CD4-positive, alpha-beta T cell treated with Interferon alpha-2 for 1 hour (primary cell): ENCODE results near the gene POPDC3.
"Not testable (repeated sequence)": the region's sequence is repeated elsewhere in the genome, so short reads cannot be mapped to it uniquely, and the experiment has no call there.

Source experiments
- DNase-seq, 2 donors: peaks; one replicate each; pipeline ENCODE4 v3.0.0-alpha.2; 2020 to 2022

POPDC3 gene

DNA sequence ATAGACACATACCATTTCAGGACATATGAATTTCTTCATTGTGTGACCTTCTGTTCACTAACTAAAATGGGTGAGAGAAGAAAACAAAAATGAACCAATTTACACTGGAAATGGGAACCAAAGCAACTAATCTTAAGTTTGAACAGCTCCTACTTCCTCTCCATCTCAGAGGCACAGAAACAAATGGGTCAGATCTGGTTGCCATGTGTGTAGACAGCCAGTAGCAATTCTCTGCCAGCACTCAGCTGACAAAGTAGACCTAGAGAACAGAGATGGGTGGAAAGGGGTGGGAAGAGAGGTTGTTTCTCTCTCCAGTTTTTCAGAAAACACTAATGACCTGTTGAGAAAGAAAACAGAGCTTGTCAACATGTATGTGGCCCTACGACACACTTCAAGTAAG, 14.3 kb upstream of the POPDC3 start:
- no peak for DNase-seq

DNA sequence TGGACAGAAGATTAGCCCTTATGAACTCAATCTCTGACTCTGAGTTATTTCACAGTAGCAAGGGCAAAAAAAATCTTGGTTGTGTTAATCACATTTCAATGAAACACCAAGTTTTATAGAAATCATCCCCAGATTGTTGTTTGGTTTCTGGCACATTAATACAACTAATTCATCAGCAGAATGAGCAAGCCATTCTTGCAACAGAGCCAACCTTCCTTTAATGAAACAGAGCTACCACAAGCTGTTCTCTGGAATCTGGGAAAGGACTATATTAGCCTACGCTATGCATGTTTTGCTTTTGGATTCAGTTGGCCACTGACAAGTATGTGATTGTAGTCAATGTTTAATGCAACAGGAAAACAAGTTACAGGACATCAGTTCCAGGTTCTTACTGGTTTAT, 13.8 kb upstream of the POPDC3 start:
- DNase-seq = no peak

DNA sequence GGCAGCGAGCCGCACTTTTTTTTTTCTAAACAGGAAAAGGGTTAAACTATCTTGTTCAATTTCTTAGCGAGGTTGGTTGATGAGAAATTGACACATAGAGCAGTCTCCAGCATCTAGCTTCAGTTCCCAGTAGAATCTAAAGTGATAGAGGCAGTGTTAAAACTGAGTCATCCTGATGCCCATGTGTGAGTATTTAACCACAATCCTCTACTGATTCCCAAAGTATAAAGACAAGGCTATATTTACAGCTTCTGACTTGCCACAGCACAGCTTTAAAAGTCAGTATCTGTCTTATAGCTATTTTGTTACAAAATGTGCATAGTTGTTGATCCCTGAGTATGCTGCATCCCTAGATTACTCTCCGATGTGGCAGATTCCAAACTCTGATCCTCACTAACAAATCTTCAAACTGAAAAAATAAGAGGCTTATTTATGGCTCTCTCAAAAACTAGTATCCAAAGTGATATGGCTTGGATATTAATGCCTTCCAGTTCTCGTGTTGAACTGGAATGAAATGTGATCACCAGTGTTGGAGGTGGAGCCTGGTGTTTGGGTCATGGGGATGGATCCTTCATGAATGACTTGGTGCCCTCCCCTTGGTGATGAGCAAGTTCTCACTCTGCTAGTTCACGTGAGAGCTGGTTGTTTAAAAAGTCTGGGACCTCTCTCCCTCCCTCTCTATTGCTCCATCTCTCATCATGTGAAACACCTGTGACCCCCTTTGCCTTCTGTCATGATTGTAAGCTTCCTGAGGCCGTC, 13.1 kb upstream of the POPDC3 start:
- DNase-seq = no peak

DNA sequence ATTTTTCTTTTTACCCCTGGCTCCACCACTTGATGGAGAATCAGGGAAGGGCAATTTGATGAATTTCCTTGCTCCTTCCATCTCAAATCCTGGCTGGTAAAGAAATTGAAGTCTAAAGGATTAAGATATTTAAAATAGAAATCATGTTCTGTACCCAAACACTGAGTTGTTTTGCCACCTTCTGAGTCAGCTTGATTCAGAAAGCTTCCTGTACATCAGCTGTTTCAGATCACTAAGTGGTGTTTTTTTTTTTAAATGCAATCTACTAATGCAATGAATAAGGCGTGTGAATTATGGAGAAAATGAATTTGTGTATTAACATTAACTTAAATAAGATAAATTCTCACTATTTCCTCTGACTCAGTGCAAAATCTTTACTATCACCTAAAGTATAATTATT, 11.5 kb upstream of the POPDC3 start:
- DNase-seq = no peak

DNA sequence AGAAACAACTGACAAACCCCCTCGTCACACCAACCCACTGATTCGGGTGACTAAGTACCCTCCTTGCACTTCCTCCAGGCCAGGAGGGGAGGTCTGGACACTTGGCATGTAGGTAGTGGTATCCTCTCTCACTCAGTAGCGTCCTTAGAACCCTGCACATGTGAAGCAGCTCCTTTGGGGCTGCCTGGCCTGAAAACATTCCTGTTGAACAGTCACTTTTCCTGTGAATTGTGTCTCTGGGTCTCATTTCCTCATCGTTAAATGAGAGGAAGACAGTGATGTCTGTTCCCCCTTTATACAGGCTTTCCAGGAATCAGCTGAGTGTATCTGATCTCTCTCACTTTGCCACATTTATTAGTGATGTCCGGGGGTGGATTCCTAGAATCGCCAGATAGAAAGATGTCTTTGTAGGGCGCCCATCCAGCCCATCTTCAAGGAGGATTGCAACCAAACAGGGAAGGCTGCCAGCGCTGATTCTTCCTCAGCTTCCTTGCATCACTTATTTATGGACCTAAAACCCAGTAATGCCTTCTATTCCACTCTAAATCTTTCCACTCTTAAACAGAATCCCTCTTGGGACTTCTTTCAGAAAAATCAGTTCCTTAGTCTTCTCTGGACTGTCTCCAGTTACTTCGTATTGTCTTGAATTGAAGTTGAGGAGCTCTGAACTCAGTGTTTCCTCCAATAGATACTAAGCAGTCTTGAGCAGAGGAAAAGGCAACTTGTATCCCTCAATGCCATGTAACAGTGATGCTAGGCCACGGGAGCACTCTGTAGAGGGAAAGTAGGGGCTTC, 9.4 kb upstream of the POPDC3 start:
- no peak for DNase-seq

DNA sequence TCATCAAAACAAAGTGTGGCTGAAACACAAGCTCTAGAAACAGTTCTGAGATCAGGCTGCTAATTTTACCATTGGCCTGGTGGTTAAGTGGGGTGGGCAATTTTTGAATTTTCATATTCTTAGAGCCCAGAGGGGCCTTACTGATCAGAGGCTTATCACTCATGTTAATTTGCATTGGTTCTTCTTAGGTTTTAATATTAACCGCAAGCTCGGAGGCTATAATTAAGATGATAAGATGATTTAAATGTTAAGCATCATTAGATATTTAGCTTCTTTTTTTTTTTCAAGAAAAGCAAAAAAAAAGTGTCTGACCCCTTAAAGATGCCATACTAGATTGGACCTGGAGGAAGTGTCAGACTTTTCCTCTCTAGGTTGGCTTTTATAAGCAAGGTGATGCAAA, 8.4 kb upstream of the POPDC3 start:
- no peak for DNase-seq

DNA sequence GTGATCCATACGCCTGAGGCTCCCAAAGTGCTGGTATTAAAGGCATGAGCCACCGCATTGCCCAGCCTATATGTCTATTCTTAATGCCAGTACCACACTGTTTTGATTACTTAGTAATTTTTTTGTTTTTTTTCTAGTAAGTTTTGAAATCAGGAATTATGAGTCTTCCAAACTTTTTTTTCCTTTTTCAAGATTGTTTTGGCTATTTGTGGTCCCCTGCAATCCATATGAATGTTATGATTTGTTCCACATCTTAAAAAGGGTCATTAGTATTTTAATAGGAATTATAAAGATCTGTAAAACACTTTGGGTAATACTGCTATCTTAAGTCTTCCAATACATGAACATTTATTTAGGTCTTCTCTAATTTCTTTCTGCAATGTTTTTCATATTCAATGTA, 6.8 kb upstream of the POPDC3 start:
- DNase-seq = no peak

DNA sequence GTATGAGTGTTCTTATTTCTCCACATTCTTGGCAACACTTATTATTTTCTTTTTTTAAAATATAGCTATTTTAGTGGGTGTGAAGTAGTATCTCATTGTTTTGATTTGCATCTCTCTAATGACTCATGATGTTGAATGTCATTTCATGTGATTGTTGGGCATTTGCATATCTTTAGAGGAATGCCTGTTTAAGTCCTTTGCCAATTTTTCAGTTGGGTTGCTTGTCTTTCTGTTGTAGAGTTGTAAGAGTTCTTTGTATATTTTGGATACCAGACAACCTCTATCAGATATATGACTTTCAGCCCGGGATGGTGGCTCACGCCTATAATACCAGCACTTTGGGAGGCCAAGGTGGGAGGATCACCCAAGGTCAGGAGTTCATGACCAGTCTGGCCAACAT, 5.1 kb upstream of the POPDC3 start:
- no peak for DNase-seq

DNA sequence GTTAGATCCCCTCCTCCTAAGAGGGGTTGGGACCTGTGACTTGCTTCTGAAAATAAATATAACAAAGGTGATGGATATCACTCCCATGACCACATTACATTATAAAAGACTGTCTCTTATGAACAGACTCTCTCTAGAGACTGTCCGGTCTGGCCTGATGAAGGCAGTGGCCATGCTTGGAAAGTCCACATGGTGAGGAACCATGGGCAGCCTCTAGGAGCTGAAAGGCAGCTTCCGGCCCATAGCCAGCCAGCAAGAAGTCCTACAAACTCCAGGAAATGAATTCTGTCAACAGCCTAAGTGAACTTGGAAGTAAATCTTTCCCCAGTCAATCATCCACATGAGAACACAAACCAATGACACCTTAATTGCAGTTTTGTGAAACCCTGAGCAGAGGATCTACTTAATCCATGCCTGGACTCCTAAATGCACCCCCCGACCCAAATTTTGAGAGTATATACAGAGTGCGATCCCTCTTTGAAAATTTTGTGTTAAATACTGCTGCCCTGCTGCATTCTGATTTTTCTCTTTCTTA, 2.2 kb upstream of the POPDC3 start:
- DNase-seq = no peak

DNA sequence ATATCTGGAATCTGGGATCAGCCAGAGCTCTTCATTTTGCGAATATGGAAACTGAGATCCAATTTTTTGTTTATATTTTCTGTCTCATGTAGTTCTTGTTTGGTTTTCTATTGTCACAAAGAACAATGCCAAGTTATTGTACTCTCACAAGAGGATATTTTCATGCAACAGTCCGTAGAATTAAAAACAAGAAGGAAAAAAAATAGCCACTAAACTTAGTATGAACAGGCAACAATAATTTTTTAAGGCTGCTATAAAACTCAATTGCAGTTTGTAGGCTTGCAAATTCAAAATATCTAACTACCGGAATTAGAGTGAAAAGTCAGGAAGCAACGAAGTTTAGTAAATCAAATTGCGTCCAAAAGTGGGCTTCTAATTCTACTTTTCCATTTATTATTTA, 1.2 kb downstream of the POPDC3 start:
- DNase-seq = no peak

DNA sequence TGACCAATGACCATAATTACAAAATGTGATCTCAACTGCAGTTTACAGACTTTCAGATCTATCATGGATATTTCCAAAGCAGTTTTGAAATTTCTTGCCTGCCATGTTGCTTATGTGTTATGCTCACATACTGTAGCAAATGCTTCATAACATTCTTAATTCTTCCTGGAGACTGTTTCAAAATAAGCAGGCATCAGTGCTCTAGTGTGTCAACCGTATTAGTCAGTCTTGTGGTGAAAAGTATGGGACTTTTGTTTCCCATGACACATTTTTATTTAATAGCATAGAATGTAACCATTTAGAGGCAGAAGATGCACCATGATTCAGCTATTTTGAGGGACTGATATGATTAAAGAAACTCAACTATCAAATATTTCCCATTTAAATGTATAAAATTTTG, 1.7 kb downstream of the POPDC3 start:
- no peak for DNase-seq

DNA sequence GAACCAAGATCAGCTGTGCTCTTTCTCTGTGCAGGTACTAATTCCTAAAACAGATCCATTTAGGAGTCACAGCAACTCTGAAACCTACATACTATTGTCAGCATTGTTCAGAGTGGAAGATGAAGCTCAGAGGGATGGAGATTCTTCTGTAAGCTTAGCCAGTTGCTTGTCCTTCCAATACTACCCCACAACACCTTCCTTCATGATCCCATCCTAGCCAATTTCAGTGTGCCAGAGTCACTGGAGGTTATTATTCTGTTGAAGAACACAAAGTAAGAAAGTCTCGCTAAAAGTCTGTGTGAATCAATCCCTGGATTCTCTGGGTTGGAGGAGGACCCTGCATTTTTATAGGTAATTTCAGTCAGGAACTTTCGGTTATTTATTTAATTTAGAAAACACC, 2.3 kb downstream of the POPDC3 start:
- DNase-seq = no peak

DNA sequence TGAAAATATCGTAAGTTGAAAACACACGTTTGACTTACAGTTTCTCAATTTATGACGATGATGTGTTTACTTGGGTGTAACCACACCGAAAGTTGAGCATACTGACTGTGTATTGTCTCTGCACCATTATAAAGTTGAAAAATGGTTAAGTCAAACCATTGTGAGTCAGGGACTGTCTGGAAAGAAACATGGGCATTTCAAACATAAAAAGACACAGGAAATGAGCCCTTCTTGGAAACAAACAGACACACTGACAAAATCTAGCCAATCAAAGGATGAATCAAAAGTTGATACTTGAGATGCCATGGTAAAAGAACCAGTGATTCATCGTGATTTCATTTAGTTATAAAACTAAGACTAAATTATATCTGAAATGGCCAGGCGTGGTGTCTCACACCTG, 5.3 kb downstream of the POPDC3 start:
- DNase-seq = no peak

DNA sequence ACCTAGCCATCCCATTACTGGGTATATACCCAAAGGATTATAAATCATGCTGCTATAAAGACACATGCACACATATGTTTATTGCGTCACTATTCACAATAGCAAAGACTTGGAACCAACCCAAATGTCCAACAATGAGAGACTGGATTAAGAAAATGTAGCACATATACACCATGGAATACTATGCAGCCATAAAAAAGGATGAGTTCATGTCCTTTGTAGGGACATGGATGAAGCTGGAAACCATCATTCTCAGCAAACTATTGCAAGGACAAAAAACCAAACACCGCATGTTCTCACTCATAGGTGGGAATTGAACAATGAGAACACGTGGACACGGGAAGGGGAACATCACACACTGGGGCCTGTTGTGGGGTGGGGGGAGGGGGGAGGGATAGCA, 7.3 kb downstream of the POPDC3 start:
- DNase-seq = not testable (repeated sequence)

DNA sequence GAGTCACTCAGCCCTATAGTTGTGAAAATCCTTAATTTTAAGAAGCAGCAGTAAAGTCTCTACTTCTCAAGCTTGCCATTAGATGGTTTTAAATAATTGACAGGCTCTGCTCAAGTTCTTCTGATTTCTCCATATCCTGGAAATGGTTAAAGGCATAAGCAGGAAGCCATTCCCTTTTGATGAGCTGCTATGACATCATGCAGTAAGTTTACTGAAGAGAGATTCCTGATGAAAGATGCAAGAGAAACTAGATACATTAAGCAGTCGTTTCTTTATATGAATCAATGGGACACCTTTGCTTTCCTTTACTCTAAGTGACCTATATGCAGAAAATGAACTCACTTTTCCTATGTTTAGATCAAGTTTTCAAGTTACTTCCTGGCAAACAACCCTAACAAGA, 9.8 kb downstream of the POPDC3 start:
- DNase-seq = no peak

DNA sequence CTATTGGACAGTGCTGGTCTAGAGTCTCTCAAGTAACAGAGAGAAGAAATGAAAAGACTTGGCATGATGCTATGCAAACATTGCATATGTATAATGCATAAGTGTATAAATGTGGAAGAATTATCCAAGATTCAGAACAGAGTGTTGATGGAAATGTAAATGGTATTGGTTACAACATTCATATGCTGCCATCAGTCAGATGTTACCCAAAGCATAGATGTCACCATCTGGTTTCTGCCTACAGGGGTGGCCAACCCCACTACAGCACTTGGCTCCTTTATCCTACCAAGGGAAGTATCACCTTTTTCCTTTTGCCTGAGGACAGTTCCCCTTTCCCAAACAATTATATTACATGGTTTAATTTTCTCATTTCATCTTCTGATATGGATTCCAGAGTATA, 11.9 kb downstream of the POPDC3 start:
- DNase-seq = no peak

DNA sequence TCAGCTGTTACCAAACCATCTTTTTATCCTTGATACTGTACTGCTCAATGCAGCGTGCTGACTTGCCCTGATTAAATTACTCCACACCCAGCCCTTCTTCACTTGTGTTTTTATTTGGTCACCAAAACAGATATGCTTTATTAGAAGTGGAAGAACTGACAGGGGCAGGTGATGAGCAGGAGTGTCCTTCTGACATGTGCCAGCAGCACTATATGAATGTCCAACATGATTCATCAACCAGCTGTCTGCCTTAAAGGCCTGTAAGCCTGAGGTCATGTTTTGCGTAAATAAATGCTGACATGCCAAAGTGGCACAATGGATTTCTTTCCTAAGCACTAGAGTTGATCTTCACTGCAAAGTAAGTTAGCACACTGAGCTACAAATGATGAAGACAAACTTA, 15.4 kb downstream of the POPDC3 start:
- DNase-seq = no peak

DNA sequence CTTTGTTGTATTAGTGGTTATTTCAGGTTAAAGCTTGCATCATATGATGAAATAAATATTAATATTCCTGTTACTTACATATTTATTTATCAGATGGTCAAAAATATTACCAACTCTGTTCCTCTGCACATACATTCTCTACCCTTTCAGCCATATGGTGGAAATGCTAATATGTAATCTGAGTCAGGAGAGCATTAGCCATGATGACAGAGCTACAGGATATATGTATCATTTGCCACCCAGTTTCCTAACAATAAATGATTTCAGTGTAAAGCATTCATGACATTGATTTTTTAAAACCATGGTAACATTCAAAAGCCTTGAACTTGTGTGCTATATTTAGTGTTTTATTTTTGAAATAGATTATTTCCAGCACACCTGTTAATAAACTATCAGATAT, 16.6 kb downstream of the POPDC3 start:
- DNase-seq = no peak

DNA sequence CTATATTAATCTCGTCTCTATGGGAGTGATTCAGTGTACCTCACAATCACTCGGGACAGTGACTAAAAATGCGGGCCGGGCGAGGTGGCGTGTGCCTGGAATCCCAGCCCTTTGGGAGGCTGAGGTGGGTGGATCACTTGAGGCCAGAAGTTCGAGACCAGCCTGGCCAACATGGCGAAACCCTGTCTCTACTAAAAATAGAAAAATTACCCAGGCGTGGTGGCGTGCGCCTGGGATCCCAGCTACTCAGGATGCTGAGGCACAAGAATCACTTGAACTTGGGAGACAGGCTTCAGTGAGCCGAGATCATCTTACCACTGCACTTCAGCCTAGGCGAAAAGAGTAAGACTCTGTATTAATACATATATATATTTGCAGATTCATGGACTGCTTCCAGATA, 17.4 kb downstream of the POPDC3 start:
- DNase-seq = no peak

DNA sequence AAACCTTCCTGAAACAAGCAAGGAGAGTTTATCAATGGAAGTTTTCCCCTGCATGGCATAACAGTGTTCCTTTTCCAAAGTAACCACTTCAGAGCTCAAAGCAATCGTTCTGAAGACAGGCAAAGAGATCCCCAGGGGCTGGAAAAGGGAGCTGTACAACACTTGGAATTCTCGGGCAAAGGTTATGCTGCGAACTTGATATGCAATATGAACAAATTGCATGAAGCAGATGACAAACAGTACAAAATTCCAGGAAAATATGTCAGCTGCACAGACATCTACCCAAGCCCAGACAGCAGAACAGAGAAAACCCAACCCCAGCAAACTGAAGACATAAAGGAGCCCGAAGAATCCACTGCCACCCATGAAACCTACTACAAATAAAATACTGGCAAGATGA, 18.4 kb downstream of the POPDC3 start:
- DNase-seq = no peak

DNA sequence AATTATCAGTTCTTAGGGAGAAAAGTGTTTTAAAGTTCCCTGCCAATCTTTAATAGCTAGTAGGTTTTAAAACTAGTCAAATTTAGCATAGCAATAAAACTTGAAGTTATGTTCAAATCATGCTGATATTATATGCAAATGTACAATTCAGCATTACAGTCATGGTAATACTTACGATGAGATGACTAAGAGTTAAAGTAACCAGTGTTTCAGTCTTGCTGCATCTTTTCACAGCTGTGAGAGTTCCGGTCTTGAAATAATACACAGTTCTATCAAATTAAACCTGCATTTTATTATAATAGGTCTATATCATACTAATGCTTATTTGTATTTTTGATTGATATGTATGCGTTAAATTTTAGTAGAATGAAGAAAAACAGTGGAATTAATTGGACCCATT, 26.1 kb downstream of the POPDC3 start:
- no peak for DNase-seq

DNA sequence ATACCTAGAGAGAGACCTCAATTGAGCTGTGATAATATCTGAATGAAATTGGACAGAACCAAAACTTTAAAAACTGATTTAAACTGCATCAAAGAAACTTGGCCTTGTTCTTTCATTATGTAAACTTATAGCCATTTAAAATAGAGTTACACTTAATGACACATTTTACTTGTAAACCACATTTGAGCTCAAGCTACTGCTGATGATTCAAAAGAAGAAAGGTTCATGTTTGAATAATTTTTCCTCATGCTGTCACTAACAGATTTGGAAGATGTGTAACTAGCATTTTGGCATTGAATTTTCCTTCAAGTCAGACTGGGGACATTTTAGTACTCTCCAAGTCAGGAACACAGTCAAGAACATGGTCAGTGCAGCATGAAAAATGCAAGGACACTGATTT, 26.9 kb downstream of the POPDC3 start:
- DNase-seq = no peak

DNA sequence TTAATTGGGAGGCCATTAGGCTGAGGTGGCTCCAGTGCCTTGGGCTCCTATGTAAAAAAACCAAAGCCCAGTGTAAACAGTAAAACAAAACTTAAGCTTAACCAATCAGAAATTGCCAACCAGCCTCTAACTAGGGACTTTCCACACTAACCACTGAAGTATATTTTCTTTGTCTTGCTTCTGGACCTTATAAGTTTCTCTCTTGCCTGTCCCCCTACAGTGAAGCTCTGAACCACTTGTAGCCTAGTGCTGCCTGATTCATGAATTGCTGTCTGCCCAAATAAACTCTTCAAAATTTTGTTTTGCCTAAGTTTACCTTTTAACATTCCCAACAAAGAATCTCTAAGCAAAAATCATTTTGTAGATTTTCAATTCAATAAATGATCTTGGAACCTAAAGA, 28.2 kb downstream of the POPDC3 start:
- no peak for DNase-seq

DNA sequence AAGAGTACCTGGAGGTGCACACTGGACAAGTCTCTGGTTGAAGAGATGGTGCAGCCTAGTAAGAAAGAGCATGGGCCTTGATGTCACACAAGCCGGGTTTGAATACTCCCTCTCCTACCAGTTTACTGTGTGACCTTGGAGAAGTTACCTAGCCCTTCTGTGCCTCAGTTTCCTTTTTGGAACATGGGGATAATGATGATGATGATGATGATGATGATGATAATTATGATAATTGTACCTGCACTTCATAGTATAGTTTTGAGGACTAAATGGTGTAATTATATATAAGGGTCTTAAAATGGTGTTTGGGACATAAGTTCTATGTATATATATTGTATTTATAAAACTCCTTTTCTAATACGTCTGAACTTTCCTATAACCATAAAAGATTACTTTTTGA, 41.7 kb downstream of the POPDC3 start:
- DNase-seq = no peak

DNA sequence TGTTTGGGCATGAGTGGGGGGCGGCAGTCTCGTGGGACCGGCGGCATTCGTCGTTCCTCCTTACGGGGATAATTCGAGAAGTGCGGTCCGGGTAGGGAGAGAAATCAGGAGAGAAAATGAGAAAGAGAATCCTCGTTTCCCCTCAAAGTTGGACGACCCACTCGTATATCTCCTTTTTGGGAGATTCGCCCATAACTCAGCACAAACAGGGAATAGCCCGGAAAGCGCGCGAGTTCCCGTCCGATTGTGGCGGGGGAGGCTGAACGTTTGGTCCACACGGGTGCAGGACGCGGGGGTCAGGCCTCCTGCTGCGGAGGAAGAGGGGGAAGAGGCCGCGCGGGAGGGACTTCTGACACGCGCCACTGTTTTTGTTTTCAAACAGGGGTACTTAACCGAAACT, 42.4 kb downstream of the POPDC3 start:
- DNase-seq = no peak
